ENCODE data around the gene GREM1. TPM values are rescaled to one million over a fixed set of nuclear protein-coding genes. Genes with fewer than 3 reads are reported as not detected.

The GREM1 gene
- total RNA-seq, 1 donor from 2014 or later = 0.44 TPM

DNA sequence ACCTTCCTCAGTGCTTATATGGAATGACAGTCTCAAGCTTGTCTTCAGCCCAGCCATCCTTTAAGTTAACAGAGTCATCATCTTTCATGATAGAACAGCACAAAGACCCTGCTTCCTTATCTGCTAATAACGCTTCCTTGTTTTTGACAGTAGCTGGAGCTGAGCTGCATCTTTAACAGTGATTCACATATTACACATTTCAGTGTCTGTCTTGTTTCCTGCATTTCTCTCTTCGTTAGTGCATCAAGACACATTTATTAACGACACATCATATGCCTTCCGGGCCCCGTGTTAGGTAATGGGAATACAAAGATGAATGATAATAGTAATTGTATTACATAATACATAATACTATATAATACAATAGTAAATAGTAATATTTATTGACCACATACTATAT lies 30.2 kb upstream of the GREM1 start:
- no peak overlapping the region for H3K27ac Mint-ChIP-seq (ENCODE audit: unreplicated experiment)
- peaks cover 5% of the 10 kb centered on the region for H3K4me1 Mint-ChIP-seq (ENCODE audit: unreplicated experiment)
- H3K36me3 Mint-ChIP-seq (ENCODE audit: low read depth, unreplicated experiment) = no peaks in the 10 kb centered on the region
- no peaks in the 10 kb centered on the region for H3K9me3 Mint-ChIP-seq (ENCODE audit: unreplicated experiment)
- TF ChIP-seq, protein P1, sequence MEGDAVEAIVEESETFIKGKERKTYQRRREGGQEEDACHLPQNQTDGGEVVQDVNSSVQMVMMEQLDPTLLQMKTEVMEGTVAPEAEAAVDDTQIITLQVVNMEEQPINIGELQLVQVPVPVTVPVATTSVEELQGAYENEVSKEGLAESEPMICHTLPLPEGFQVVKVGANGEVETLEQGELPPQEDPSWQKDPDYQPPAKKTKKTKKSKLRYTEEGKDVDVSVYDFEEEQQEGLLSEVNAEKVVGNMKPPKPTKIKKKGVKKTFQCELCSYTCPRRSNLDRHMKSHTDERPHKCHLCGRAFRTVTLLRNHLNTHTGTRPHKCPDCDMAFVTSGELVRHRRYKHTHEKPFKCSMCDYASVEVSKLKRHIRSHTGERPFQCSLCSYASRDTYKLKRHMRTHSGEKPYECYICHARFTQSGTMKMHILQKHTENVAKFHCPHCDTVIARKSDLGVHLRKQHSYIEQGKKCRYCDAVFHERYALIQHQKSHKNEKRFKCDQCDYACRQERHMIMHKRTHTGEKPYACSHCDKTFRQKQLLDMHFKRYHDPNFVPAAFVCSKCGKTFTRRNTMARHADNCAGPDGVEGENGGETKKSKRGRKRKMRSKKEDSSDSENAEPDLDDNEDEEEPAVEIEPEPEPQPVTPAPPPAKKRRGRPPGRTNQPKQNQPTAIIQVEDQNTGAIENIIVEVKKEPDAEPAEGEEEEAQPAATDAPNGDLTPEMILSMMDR (IDR thresholded peaks at IDR 0.05; ENCODE audit: unreplicated experiment) = no peak
- H3K4me3 Mint-ChIP-seq (ENCODE audit: unreplicated experiment) = no peak overlapping the region
- no peaks in the 10 kb centered on the region for H3K27me3 Mint-ChIP-seq (ENCODE audit: unreplicated experiment)
- no peak for DNase-seq (ENCODE audit: low spot score)

DNA sequence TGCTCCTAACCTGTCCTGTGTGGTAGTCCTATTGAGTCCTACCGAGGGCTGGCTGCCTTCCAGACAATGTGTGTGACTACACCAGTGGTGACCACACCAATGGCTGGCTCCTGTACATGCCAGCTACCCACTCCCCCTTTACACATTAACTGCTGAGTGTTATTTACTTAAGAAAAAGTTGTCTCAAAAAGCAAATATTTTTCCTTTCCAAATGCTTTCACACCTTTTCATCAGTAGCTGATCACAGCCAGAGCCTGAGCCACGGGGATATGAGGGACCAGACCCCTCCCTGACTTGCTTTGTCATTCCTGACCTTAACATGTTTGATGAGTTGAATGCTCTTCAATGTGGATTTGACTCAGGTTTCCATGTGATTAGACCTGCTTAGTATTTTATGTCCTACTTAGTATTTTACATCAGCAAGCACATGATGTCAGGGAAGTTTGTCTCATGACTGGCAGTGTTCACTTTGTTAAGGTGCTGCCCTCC lies 29.6 kb upstream of the GREM1 start:
- TF ChIP-seq, protein P1 (IDR thresholded peaks at IDR 0.05; ENCODE audit: unreplicated experiment) = no peak
- no peak for DNase-seq (ENCODE audit: low spot score)
- Mint-ChIP-seq H3K4me3 (ENCODE audit: unreplicated experiment) (no peak overlapping the region), H3K27ac (ENCODE audit: unreplicated experiment) (no peak overlapping the region), H3K4me1 (ENCODE audit: unreplicated experiment) (peaks cover 5% of the 10 kb centered on the region), H3K27me3 (ENCODE audit: unreplicated experiment) (no peaks in the 10 kb centered on the region), H3K36me3 (ENCODE audit: low read depth, unreplicated experiment) (no peaks in the 10 kb centered on the region), H3K9me3 (ENCODE audit: unreplicated experiment) (no peaks in the 10 kb centered on the region)

DNA sequence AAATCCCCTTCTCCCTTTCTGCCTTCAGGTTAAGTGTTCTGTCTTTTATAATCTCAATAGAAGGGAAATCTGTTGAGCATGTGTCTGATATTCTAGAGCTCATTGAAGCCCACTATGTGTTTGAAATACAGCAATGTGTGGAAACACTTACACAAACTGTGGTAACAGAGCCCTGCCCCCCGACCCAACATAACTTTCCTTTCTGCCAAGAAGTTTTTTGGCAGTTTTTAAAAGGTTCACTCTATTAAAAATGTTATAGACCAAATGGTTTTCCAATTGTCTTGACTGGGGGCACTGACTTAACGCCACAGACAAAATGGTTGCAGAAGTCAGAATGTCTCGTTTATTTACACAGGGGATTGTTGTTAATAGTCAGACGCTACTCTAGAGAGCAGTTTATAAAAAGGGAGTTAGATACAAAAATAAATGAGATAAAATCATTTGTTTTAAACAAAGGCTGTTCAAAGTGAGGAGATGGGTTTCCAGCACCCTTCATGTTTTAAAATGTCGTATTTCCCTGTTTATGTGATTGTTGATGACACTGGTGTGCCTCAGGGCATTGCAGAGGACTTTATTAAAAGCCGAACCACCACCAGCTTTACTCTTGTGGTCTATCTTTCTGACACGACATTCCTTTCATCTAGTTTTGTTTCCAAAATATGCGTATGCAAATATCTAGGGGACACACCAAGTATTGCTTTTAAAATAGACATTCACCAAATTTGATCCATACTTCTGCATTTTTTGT lies 26.7 kb upstream of the GREM1 start:
- Mint-ChIP-seq H3K27ac (ENCODE audit: unreplicated experiment) (no peak overlapping the region), H3K9me3 (ENCODE audit: unreplicated experiment) (no peaks in the 10 kb centered on the region), H3K27me3 (ENCODE audit: unreplicated experiment) (no peaks in the 10 kb centered on the region), H3K4me1 (ENCODE audit: unreplicated experiment) (no peaks in the 10 kb centered on the region), H3K4me3 (ENCODE audit: unreplicated experiment) (no peak overlapping the region), H3K36me3 (ENCODE audit: low read depth, unreplicated experiment) (no peaks in the 10 kb centered on the region)
- TF ChIP-seq, protein P1 (IDR thresholded peaks at IDR 0.05; ENCODE audit: unreplicated experiment) = no peak
- DNase-seq (ENCODE audit: low spot score) = no peak

DNA sequence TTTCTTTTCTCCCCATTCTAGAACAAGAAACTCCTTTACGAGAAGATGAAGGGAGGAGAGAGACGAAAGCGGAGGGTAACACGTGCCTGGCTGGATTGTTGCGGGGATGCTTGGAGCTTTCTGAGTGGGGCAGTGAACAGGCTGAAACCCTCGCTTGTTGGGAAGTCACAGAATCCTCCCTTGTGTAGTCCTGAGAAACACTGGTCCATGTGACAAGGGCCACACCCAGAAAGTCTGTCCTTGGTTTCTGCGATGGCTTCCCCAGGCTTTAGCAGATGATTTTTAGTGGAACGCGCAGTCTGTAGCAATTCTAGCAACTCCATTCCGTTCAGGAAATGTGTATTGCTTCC lies 26.1 kb upstream of the GREM1 start:
- Mint-ChIP-seq H3K27me3 (ENCODE audit: unreplicated experiment) (no peaks in the 10 kb centered on the region), H3K4me3 (ENCODE audit: unreplicated experiment) (no peak overlapping the region), H3K27ac (ENCODE audit: unreplicated experiment) (no peak overlapping the region), H3K9me3 (ENCODE audit: unreplicated experiment) (no peaks in the 10 kb centered on the region), H3K36me3 (ENCODE audit: low read depth, unreplicated experiment) (no peaks in the 10 kb centered on the region), H3K4me1 (ENCODE audit: unreplicated experiment) (no peaks in the 10 kb centered on the region)
- no peak for DNase-seq (ENCODE audit: low spot score)
- TF ChIP-seq, protein P1 (IDR thresholded peaks at IDR 0.05; ENCODE audit: unreplicated experiment) = no peak

DNA sequence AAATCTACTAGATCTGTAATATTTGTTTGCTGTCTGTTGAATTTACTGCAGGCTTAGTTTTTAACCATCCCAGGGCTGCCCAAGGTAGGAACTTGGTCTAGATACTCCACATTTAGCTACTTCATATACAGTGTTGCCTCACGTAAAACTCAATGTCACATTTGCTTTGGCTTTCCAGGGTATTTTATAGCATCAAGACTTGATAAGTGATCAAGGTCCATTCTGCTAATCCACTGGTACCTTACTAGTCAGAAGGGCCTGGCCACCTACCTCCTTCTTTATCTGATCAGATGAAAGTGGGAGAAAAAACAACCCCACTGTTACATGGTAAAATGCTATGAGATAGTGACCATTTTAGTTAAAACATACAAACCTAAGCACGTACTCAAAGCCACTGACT lies 25.5 kb upstream of the GREM1 start:
- H3K4me3 Mint-ChIP-seq (ENCODE audit: unreplicated experiment) = no peak overlapping the region
- H3K27me3 Mint-ChIP-seq (ENCODE audit: unreplicated experiment) = no peaks in the 10 kb centered on the region
- no peak overlapping the region for H3K27ac Mint-ChIP-seq (ENCODE audit: unreplicated experiment)
- no peaks in the 10 kb centered on the region for H3K9me3 Mint-ChIP-seq (ENCODE audit: unreplicated experiment)
- H3K4me1 Mint-ChIP-seq (ENCODE audit: unreplicated experiment) = no peaks in the 10 kb centered on the region
- DNase-seq (ENCODE audit: low spot score) = no peak
- no peaks in the 10 kb centered on the region for H3K36me3 Mint-ChIP-seq (ENCODE audit: low read depth, unreplicated experiment)
- TF ChIP-seq, protein P1 (IDR thresholded peaks at IDR 0.05; ENCODE audit: unreplicated experiment) = no peak
